ENCODE results near the gene HMOX1. TPM values are rescaled to one million over a fixed set of nuclear protein-coding genes. Genes with fewer than 3 reads are reported as not detected.

The HMOX1 gene
- total and polyA plus RNA-seq, 2 of the 8 experiments (the other 6 are each of a cell fraction or from before 2014, with no cell fraction given): 25.0 to 41.6 TPM

- no peaks in the 10 kb centered on the region for H3K79me2 ChIP-seq (ENCODE audit: control insufficient read depth in 1 of 2, insufficient read depth in 2 of 2, low read length in 2 of 2)
- H2BK20ac ChIP-seq (ENCODE audit: low read length): no peak overlapping the region
- ChIA-PET CTCF (ENCODE audit: partially characterized antibody) (interaction anchor here (0.7 to 1.9 kb wide), 2 partner anchors 10 to 64 kb away, joined by 3 to 8 read pairs; no protein-coding TSS in a partner anchor), POLR2A (ENCODE audit: partially characterized antibody) (interaction anchor here (0.9 to 1.5 kb wide), 3 partner anchors 11 to 16 kb away, joined by 3 to 5 read pairs (median 3); no protein-coding TSS in a partner anchor)
- H3K27ac ChIP-seq (ENCODE audit: low read depth, low read length): no peak overlapping the region
- peaks cover 2 to 14% (median 3%) of the 10 kb centered on the region in 4 experiments; a peak in 4 of 8 replicates for H3K36me3 ChIP-seq (ENCODE audit: control insufficient read depth in 2 of 4, insufficient read depth in 4 of 4, low read length in 3 of 4)
- no peaks in the 10 kb centered on the region for H3K79me1 ChIP-seq (ENCODE audit: low read depth, low read length)
- no peak overlapping the region for H2BK120ac ChIP-seq (replicated peaks; ENCODE audit: low read depth, low read length)
- peaks cover 15% of the 10 kb centered on the region for H3K23me2 ChIP-seq (ENCODE audit: low read depth, low read length)
- no peak overlapping the region for H3K56ac ChIP-seq (replicated peaks; ENCODE audit: insufficient read length, low read depth, low read length)
- 93% methylated on average over 19 of the region's 19 CpGs; no CpG with 5 or more reads in 1 of the 2 experiments for WGBS, 2 experiments (ENCODE audit: extremely low coverage in 1 of 2, insufficient coverage in 1 of 2, insufficient read length in 1 of 2, insufficient replicate concordance in 2 of 2, low coverage in 1 of 2, low lambda C conversion rate in 2 of 2, missing lambda C conversion rate in 1 of 2)
- H3K4me3 ChIP-seq (ENCODE audit: extremely low read depth in 1 of 4, insufficient read depth in 2 of 4, low read depth in 3 of 4, low read length in 4 of 4): no peak overlapping the region
- no peak overlapping the region for H4K91ac ChIP-seq (replicated peaks; ENCODE audit: insufficient read length, low read length)
- H3K14ac ChIP-seq (ENCODE audit: insufficient read length): no peak overlapping the region
- no peaks in the 10 kb centered on the region for H3K9me3 ChIP-seq (ENCODE audit: insufficient read depth in 2 of 2, low read depth in 1 of 2, low read length in 1 of 2)
- H2BK15ac ChIP-seq (ENCODE audit: low read length): no peak overlapping the region
- no peaks in the 10 kb centered on the region; a peak in 1 of 7 replicates for H3K4me1 ChIP-seq (replicated peaks in 1 of 4; ENCODE audit: control insufficient read depth in 3 of 4, insufficient read depth in 4 of 4, low read length in 3 of 4)
- no peak overlapping the region for H2AFZ ChIP-seq (ENCODE audit: low read length)
- no peak for FAIRE-seq
- no peak overlapping the region for H3K23ac ChIP-seq (ENCODE audit: insufficient read length)
- H2BK5ac ChIP-seq (ENCODE audit: low read depth, low read length): no peak overlapping the region
- no peaks in the 10 kb centered on the region for H3K27me3 ChIP-seq (replicated peaks in 1 of 4; ENCODE audit: control insufficient read depth in 3 of 4, extremely low read depth in 1 of 4, insufficient read depth in 3 of 4, low read length in 3 of 4)
- H4K20me1 ChIP-seq (replicated peaks in 1 of 2; ENCODE audit: control insufficient read depth in 1 of 2, insufficient read depth in 2 of 2, low read length in 2 of 2): peaks cover 0 to 16% of the 10 kb centered on the region in 2 experiments
- H3K4ac ChIP-seq (replicated peaks; ENCODE audit: insufficient read length, low read depth, low read length): no peak overlapping the region
- no peak overlapping the region for H2AK5ac ChIP-seq (ENCODE audit: low read depth, low read length)
- no peak overlapping the region for H4K5ac ChIP-seq (ENCODE audit: insufficient read length, low read depth, low read length)
- DNase-seq (ENCODE audit: low read depth in 1 of 2, low spot score in 2 of 2): no peak
- no peak overlapping the region for H2BK12ac ChIP-seq (ENCODE audit: low read depth, low read length)
- H4K8ac ChIP-seq (ENCODE audit: extremely low read depth, insufficient read depth, low read length): no peak overlapping the region
- H3K18ac ChIP-seq (ENCODE audit: extremely low read depth, low read length): no peak overlapping the region
- no peak overlapping the region for H3K4me2 ChIP-seq (ENCODE audit: insufficient read depth in 1 of 2, low read depth in 2 of 2, low read length in 2 of 2)
- H3K9ac ChIP-seq (replicated peaks in 1 of 4; ENCODE audit: extremely low read depth in 1 of 4, low read depth in 3 of 4, low read length in 3 of 4): no peak overlapping the region
- TF ChIP-seq TEAD4 (IDR thresholded peaks at IDR 0.05; ENCODE audit: low read depth, low read length) (no peak), MAX (IDR thresholded peaks at IDR 0.05) (no peak), CEBPB (IDR thresholded peaks at IDR 0.05; ENCODE audit: low read depth, low read length) (no peak), CHD1 (IDR thresholded peaks at IDR 0.05; ENCODE audit: low read depth, low read length) (no peak), FOSL1 (IDR thresholded peaks at IDR 0.05; ENCODE audit: insufficient read depth, low read depth, low read length) (no peak), TAF7 (optimal IDR thresholded peaks at IDR 0.05; ENCODE audit: borderline replicate concordance, low read depth, low read length) (no peak), SP2 (IDR thresholded peaks at IDR 0.05; ENCODE audit: low read length) (no peak), CHD2 (IDR thresholded peaks at IDR 0.05; ENCODE audit: low read length) (no peak), TBP (IDR thresholded peaks at IDR 0.05; ENCODE audit: low read depth, low read length) (no peak), PHF8 (conservative IDR thresholded peaks at IDR 0.05; ENCODE audit: low read depth, low read length) (no peak)
Observed at GRCh38 chr22:35341090-35341874, 39.6 kb upstream of the HMOX1 start.
